ENCODE measurements around the gene TRABD. TPM values are rescaled to one million over a fixed set of nuclear protein-coding genes. Genes with fewer than 3 reads are reported as not detected.

Gene TRABD
- total RNA-seq, 1 experiment from 2014 or later = 55.7 TPM

DNA sequence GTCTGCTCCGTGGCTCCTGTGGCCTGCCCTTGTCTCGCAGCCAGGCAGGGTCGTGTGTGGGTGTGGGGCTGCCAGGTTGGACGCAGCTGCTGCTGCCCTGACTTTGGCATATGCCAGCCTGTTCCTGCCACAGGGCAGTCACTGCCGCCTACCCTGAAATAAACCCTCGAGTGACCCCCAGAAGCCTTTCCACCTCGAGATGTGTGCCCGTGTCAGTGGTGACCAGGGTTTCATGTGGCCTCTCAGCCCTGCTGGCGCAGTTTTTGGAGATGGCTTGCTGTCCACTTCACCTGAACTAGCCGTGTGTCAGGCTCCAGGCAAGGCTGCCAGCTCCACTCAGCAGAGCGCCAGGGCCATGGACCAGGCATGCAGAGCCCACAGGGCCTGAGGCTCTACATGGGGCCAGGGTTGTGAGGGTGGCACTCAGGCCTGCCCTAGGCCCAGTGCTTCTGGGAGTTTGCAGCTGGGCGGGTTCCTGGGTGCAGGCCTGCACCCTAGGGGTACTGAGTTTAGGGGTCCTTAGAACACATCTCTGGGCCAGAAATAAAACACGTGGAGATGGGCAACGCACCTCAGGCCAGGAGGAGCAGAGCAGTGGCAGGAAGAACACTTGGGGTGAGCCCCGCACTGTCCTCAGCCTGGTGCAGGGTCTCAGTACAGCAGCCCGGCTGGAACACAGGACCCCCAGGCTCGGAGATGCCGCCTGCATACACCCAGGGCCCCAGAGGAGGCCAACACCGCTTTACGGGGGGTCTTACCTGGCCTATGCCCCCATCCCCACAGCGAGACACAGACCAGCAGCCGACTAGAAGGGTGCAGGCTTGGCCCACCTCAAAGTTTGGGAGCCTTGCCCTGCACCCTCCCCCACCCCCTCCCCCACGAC is 24.0 kb upstream of the TRABD start:
- Histone ChIP-seq H3K27ac (ENCODE audit: low read length) (no peak overlapping the region), H3K27me3 (ENCODE audit: control insufficient read depth, insufficient read depth, low read length) (no peaks in the 10 kb centered on the region), H3K4me1 (ENCODE audit: control insufficient read depth, insufficient read depth, low read length) (no peaks in the 10 kb centered on the region), H3K36me3 (ENCODE audit: control insufficient read depth, insufficient read depth, low read length) (no peaks in the 10 kb centered on the region), H3K9me3 (ENCODE audit: control insufficient read depth, insufficient read depth, low read depth, low read length) (no peaks in the 10 kb centered on the region), H3K4me3 (ENCODE audit: low read depth in 2 of 2, low read length in 2 of 2) (no peak overlapping the region)
- intact Hi-C loops (cut with micrococcal nuclease; ENCODE audit: unreplicated experiment) = no loop called here
- in situ Hi-C loops (cut with HindIII; ENCODE audit: low pct_unique_long_range_greater_than_20kb, low sequenced_read_pairs) = no loop called here
- TF ChIP-seq TCF7L2 (IDR thresholded peaks at IDR 0.05; ENCODE audit: low read depth, low read length) (no peak), SIN3A (IDR thresholded peaks at IDR 0.05; ENCODE audit: borderline replicate concordance, insufficient read depth, low read depth, low read length) (no peak), POLR2AphosphoS5 (IDR thresholded peaks at IDR 0.05; ENCODE audit: low read depth, low read length) (no peak)
- TF ChIP-seq, protein P1, sequence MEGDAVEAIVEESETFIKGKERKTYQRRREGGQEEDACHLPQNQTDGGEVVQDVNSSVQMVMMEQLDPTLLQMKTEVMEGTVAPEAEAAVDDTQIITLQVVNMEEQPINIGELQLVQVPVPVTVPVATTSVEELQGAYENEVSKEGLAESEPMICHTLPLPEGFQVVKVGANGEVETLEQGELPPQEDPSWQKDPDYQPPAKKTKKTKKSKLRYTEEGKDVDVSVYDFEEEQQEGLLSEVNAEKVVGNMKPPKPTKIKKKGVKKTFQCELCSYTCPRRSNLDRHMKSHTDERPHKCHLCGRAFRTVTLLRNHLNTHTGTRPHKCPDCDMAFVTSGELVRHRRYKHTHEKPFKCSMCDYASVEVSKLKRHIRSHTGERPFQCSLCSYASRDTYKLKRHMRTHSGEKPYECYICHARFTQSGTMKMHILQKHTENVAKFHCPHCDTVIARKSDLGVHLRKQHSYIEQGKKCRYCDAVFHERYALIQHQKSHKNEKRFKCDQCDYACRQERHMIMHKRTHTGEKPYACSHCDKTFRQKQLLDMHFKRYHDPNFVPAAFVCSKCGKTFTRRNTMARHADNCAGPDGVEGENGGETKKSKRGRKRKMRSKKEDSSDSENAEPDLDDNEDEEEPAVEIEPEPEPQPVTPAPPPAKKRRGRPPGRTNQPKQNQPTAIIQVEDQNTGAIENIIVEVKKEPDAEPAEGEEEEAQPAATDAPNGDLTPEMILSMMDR (IDR thresholded peaks at IDR 0.05) = no peak
- TF ChIP-seq, protein P2, sequence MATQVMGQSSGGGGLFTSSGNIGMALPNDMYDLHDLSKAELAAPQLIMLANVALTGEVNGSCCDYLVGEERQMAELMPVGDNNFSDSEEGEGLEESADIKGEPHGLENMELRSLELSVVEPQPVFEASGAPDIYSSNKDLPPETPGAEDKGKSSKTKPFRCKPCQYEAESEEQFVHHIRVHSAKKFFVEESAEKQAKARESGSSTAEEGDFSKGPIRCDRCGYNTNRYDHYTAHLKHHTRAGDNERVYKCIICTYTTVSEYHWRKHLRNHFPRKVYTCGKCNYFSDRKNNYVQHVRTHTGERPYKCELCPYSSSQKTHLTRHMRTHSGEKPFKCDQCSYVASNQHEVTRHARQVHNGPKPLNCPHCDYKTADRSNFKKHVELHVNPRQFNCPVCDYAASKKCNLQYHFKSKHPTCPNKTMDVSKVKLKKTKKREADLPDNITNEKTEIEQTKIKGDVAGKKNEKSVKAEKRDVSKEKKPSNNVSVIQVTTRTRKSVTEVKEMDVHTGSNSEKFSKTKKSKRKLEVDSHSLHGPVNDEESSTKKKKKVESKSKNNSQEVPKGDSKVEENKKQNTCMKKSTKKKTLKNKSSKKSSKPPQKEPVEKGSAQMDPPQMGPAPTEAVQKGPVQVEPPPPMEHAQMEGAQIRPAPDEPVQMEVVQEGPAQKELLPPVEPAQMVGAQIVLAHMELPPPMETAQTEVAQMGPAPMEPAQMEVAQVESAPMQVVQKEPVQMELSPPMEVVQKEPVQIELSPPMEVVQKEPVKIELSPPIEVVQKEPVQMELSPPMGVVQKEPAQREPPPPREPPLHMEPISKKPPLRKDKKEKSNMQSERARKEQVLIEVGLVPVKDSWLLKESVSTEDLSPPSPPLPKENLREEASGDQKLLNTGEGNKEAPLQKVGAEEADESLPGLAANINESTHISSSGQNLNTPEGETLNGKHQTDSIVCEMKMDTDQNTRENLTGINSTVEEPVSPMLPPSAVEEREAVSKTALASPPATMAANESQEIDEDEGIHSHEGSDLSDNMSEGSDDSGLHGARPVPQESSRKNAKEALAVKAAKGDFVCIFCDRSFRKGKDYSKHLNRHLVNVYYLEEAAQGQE (IDR thresholded peaks at IDR 0.05; ENCODE audit: insufficient read depth in 1 of 2, low read depth in 2 of 2, low read length in 1 of 2) = no peak
- ATAC-seq (no peak), DNase-seq (ENCODE audit: low read depth, low spot score) (no peak)
- ChIA-PET CTCF (no interaction called here), POLR2A (no interaction called here)
- BruUV-seq (replicated peaks) = no TSS peak

DNA sequence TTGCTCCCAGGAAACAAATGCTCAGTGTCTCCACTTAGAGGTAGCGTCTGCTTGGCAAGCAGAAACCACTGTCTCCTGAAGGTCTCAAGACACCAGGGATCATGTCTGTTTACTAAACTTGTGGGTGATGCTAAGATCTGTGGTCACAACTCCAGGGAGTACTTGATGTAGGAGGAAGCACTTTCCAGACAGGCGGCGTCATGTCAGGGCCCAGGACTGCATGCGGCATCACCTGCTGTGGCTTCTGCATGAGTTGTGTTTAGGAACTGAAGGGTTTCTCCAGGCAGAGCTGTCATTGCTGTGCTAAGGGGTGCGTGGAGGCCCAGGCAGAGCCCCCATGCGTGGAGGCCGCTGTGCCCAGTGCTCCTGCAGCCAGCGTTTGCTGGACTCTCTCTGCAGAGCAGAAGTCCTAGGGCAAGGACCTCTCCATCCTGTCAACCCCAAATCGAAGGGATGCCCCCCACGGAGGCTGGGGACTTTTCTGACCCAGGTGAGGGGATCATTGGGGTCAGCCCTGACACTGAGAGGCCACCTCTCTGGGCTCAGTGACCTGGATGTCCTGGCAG is 23.2 kb upstream of the TRABD start:
- H3K27ac ChIP-seq (ENCODE audit: low read length) = no peak overlapping the region
- H3K27me3 ChIP-seq (ENCODE audit: control insufficient read depth, insufficient read depth, low read length) = no peaks in the 10 kb centered on the region
- in situ Hi-C loops (cut with HindIII; ENCODE audit: low pct_unique_long_range_greater_than_20kb, low sequenced_read_pairs) = no loop called here
- no TSS peak for BruUV-seq (replicated peaks)
- H3K4me3 ChIP-seq (ENCODE audit: low read depth in 2 of 2, low read length in 2 of 2) = no peak overlapping the region
- ChIA-PET POLR2A (no interaction called here), CTCF (no interaction called here)
- H3K36me3 ChIP-seq (ENCODE audit: control insufficient read depth, insufficient read depth, low read length) = no peaks in the 10 kb centered on the region
- intact Hi-C loops (cut with micrococcal nuclease; ENCODE audit: unreplicated experiment) = no loop called here
- DNase-seq (ENCODE audit: low read depth, low spot score) (no peak), ATAC-seq (no peak)
- H3K4me1 ChIP-seq (ENCODE audit: control insufficient read depth, insufficient read depth, low read length) = no peaks in the 10 kb centered on the region
- H3K9me3 ChIP-seq (ENCODE audit: control insufficient read depth, insufficient read depth, low read depth, low read length) = no peaks in the 10 kb centered on the region
- TF ChIP-seq, protein P2 (IDR thresholded peaks at IDR 0.05; ENCODE audit: insufficient read depth in 1 of 2, low read depth in 2 of 2, low read length in 1 of 2) = no peak
- TF ChIP-seq POLR2AphosphoS5 (IDR thresholded peaks at IDR 0.05; ENCODE audit: low read depth, low read length) = no peak
- TF ChIP-seq, protein P1 (IDR thresholded peaks at IDR 0.05) = no peak
- TF ChIP-seq TCF7L2 (IDR thresholded peaks at IDR 0.05; ENCODE audit: low read depth, low read length) = no peak
- TF ChIP-seq SIN3A (IDR thresholded peaks at IDR 0.05; ENCODE audit: borderline replicate concordance, insufficient read depth, low read depth, low read length) = no peak
